Sigmoid colon (tissue), 7 donors: ENCODE measurements around the gene LRRTM4. TPM values are rescaled to one million over a fixed set of nuclear protein-coding genes. Genes with fewer than 3 reads are reported as not detected.

Experiments used
- DNase-seq: peaks from one replicate; pipeline ENCODE4 v3.0.0-alpha.2; 2019
- H3K27ac ChIP-seq, 4 donors: fragments of 200-600 bp; sonication (generic); one replicate each; pipeline ENCODE4 v1.5.1; 2016 to 2019; ENCODE audit warnings: mild to moderate bottlenecking in 1 of 4
- H3K27me3 ChIP-seq, 3 donors: fragments of 200-600 bp; sonication (generic); one replicate each; pipeline ENCODE4 v1.5.1; 2019; ENCODE audit warnings: mild to moderate bottlenecking in 1 of 3
- H3K36me3 ChIP-seq, 4 donors: fragments of 200-600 bp; sonication (generic); one replicate each; pipeline ENCODE4 v1.5.1; 2016 to 2019
- H3K4me1 ChIP-seq, 4 donors: fragments of 200-600 bp; sonication (generic); one replicate each; pipeline ENCODE4 v1.5.1; 2017 to 2019
- H3K4me3 ChIP-seq, 4 donors: fragments of 200-600 bp; sonication (generic); one replicate each; pipeline ENCODE4 v1.5.1; 2017 to 2019; ENCODE audit warnings: mild to moderate bottlenecking in 2 of 4, moderate library complexity in 1 of 4
- H3K9me3 ChIP-seq, 4 donors: fragments of 200-600 bp in 3 of 4; sonication (generic) in 3 of 4; one replicate each; pipeline versions ENCODE4 v1.5.1 to v1.6.1; 2013 to 2019
- EP300 ChIP-seq, 4 donors: sonication (generic); formaldehyde crosslinking; IDR thresholded peaks; one replicate each; pipeline ENCODE4 v1.6.1; 2017; ENCODE audit warnings: antibody characterized with exemption in 4 of 4
- POLR2A ChIP-seq, 2 donors: fragments of 450-650 bp; IDR thresholded peaks; one replicate each; pipeline ENCODE4 v1.6.1; 2016; ENCODE audit warnings: antibody characterized with exemption in 2 of 2, mild to moderate bottlenecking in 2 of 2, moderate library complexity in 2 of 2
- POLR2AphosphoS5 ChIP-seq, 4 donors: sonication (generic); formaldehyde crosslinking; IDR thresholded peaks; one replicate each; pipeline ENCODE4 v1.6.1; 2017; ENCODE audit warnings: antibody characterized with exemption in 4 of 4
- WGBS, 2 donors: extraction: QIAGEN DNeasy Blood & Tissue Kit; methylation state at CpG; one replicate each; pipeline ENCODE4 v1.1.7; 2013; 5-methylcytosine and 5-hydroxymethylcytosine counted together
- intact Hi-C: fragments of 100-400 bp; cut with DNase I; formaldehyde crosslinking; loops from one replicate; pipeline ENCODE4 v1.15.1; 2023
- polyA plus RNA-seq, 3 donors: library from polyadenylated mRNA; stranded (reverse); fragments of 200-250 nt; gene quantifications; one replicate each; pipeline ENCODE4 v1.2.3, GENCODE V29; 2013
- total RNA-seq, 4 donors: library from RNA; depleted of rRNA; stranded (reverse); fragments of >200 nt; gene quantifications; one replicate each; pipeline ENCODE4 v1.1.0, GENCODE V29; 2016
- TF ChIP-seq, protein P1 (sequence below), 4 experiments: fragments of 450-650 bp in 3 of 4; fragments of 200-600 bp in 1 of 4; IDR thresholded peaks; one replicate each; pipeline ENCODE4 v1.5.1; 2016 to 2019; ENCODE audit warnings: antibody characterized with exemption in 4 of 4, mild to moderate bottlenecking in 3 of 4, moderate library complexity in 2 of 4
- donor health status: healthy with polysubstance abuse.
- donor health status: Bipolar disorder and iron deficiency.
- donor health status: healthy.

LRRTM4 gene
- total and polyA plus RNA-seq, 7 donors: 0.17 to 1.1 (median 0.55) TPM; not detected in 2

DNA sequence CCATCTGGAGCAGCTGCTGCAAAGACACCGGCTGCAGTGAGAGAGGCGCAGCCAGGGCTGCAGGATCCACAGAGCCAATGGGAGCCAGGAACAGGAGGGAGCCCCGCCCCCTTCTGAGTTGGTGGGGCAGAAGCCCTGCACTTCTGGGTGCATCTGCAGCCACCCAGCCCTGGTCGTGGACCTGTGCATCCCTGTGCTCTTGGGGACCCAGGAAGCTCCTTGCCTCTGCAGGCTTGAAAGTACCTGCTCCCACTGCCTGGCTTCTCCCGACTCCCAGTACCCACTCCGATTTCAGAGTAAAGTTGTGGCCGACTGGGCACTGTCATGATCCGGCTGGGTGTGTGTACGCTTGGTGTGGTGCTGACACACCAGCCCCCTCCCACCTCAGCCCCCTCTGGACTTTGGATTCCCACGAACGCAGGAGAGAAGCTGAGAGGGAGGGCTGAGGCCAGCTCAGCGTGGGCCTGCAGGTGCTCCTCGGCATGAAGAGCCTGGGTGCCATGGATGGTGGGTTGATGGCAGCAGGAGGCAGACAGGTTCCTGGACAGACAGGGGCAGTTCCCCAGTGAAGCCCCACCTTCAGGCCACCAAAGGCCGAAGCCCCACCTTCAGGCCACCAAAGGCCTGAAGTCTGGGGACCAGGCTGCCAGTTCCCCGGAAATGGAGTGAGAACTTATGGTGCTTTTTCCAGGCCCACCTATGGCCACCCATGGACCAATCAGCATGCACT is 34.9 kb downstream of the LRRTM4 start:
- Histone ChIP-seq H3K36me3 (no peaks in the 10 kb centered on the region), H3K4me3 (no peak overlapping the region), H3K4me1 (no peaks in the 10 kb centered on the region), H3K27ac (no peak overlapping the region), H3K27me3 (no peaks in the 10 kb centered on the region), H3K9me3 (no peaks in the 10 kb centered on the region)
- intact Hi-C loops: no loop called here
- no peak for TF ChIP-seq EP300 (IDR thresholded peaks at IDR 0.05)
- WGBS, 2 donors: 72 to 83% methylated on average over 15 of the region's 15 CpGs
- no peak for DNase-seq

DNA sequence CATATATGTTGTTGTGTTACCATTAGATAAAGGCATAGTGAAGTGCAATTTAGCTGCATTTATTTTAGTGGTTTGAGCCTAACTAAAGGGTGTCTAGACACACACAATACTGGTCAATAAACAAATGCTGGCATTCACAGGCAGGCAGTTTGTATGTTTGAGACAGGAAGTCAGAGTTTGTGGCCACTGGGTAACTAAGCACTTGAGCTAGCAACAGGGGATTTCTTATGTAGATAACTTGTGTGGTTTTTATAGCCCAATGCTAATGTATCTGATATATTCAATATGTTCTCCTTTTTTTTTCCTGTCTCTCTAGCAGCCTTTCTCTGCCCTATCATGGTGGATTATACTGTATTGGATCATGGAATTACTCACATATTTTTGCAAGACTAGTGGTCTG is 38.1 kb downstream of the LRRTM4 start:
- Histone ChIP-seq H3K4me1 (no peaks in the 10 kb centered on the region), H3K36me3 (no peaks in the 10 kb centered on the region), H3K9me3 (no peaks in the 10 kb centered on the region), H3K4me3 (no peak overlapping the region), H3K27ac (no peak overlapping the region), H3K27me3 (no peaks in the 10 kb centered on the region)
- intact Hi-C loops: no loop called here
- no peak for TF ChIP-seq POLR2A (IDR thresholded peaks at IDR 0.05)
- TF ChIP-seq, protein P1, sequence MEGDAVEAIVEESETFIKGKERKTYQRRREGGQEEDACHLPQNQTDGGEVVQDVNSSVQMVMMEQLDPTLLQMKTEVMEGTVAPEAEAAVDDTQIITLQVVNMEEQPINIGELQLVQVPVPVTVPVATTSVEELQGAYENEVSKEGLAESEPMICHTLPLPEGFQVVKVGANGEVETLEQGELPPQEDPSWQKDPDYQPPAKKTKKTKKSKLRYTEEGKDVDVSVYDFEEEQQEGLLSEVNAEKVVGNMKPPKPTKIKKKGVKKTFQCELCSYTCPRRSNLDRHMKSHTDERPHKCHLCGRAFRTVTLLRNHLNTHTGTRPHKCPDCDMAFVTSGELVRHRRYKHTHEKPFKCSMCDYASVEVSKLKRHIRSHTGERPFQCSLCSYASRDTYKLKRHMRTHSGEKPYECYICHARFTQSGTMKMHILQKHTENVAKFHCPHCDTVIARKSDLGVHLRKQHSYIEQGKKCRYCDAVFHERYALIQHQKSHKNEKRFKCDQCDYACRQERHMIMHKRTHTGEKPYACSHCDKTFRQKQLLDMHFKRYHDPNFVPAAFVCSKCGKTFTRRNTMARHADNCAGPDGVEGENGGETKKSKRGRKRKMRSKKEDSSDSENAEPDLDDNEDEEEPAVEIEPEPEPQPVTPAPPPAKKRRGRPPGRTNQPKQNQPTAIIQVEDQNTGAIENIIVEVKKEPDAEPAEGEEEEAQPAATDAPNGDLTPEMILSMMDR (IDR thresholded peaks at IDR 0.05): no peak
- TF ChIP-seq POLR2AphosphoS5 (IDR thresholded peaks at IDR 0.05): no peak
- no peak for TF ChIP-seq EP300 (IDR thresholded peaks at IDR 0.05)
- no peak for DNase-seq

DNA sequence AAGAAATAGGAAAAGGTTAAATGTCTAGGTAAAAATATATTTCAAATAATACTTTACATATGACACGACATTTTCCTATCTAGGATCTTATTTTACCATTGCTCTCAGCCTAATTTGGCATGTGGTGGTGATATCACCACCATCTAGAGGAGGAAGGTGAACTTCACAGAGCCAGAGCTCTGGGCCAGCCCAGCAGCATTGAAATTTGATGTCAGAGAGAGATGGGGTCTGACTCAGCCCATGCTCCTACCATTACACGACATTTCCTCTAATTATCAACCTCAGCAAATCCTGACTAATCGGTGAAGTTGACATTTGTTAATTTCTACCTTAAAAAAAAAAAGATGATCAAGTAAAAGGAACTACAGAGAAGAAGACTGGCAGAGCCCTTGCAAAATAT is 42.3 kb downstream of the LRRTM4 start:
- no peaks in the 10 kb centered on the region for H3K4me1 ChIP-seq
- H3K27ac ChIP-seq: no peak overlapping the region
- no peak overlapping the region for H3K4me3 ChIP-seq
- TF ChIP-seq, protein P1 (IDR thresholded peaks at IDR 0.05): no peak
- TF ChIP-seq POLR2A (IDR thresholded peaks at IDR 0.05) (no peak), POLR2AphosphoS5 (IDR thresholded peaks at IDR 0.05) (no peak), EP300 (IDR thresholded peaks at IDR 0.05) (no peak)
- intact Hi-C loops: no loop called here
- no peaks in the 10 kb centered on the region for H3K36me3 ChIP-seq
- no peaks in the 10 kb centered on the region for H3K27me3 ChIP-seq
- no peaks in the 10 kb centered on the region for H3K9me3 ChIP-seq
- no peak for DNase-seq
- WGBS, 2 donors: 59 to 65% methylated on average over 3 of the region's 3 CpGs

DNA sequence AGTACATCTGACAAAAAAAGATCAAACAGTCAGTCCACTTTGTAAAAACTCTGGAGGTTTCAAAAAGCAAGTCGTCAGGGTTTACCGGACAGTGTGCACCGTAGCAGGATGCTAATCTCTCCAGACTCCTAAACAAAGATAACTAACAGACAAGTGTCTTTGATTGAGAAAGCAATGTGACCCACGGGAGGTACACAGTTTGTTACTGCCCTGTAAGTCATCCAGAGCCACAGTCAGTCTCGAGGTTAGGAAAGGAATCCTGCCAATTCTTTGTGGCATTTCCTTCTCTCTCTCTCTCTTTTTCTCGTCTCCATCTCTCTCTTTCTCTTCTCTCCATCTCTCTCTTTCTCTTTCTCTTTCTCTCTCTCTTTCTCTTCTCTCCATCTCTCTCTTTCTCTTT is 42.8 kb downstream of the LRRTM4 start:
- no peaks in the 10 kb centered on the region for H3K27me3 ChIP-seq
- H3K4me3 ChIP-seq: no peak overlapping the region
- H3K9me3 ChIP-seq: no peaks in the 10 kb centered on the region
- DNase-seq: no peak
- H3K36me3 ChIP-seq: no peaks in the 10 kb centered on the region
- H3K4me1 ChIP-seq: no peaks in the 10 kb centered on the region
- intact Hi-C loops: no loop called here
- 30 to 58% methylated on average over 6 of the region's 6 CpGs for WGBS, 2 donors
- no peak overlapping the region for H3K27ac ChIP-seq
- TF ChIP-seq, protein P1 (IDR thresholded peaks at IDR 0.05): no peak
- no peak for TF ChIP-seq POLR2A (IDR thresholded peaks at IDR 0.05)
- no peak for TF ChIP-seq POLR2AphosphoS5 (IDR thresholded peaks at IDR 0.05)
- TF ChIP-seq EP300 (IDR thresholded peaks at IDR 0.05): no peak

DNA sequence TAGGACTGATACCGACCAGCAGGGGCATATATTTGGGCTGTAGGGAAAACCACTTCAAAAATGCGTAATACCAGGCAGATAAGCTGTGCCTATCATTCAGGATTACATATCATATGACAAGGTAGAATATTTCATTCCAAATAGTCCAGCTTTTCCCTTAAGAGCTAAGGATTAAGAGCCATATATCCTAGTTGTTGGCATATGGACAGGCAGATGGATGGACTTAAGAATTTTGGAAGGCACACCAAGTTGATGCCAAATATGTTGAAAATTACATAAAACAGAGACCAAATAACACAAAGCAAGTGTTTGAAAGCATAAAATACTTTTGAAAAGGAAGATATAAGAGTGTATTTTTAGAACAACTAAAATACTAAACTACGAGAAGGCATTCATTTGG is 52.1 kb downstream of the LRRTM4 start:
- H3K4me1 ChIP-seq: no peaks in the 10 kb centered on the region
- TF ChIP-seq EP300 (IDR thresholded peaks at IDR 0.05) (no peak), POLR2A (IDR thresholded peaks at IDR 0.05) (no peak), POLR2AphosphoS5 (IDR thresholded peaks at IDR 0.05) (no peak)
- TF ChIP-seq, protein P1 (IDR thresholded peaks at IDR 0.05): no peak
- no peaks in the 10 kb centered on the region for H3K9me3 ChIP-seq
- no peaks in the 10 kb centered on the region for H3K36me3 ChIP-seq
- no peak for DNase-seq
- intact Hi-C loops: no loop called here
- 77 to 79% methylated on average over 3 of the region's 3 CpGs for WGBS, 2 donors
- no peaks in the 10 kb centered on the region for H3K27me3 ChIP-seq
- H3K4me3 ChIP-seq: no peak overlapping the region
- H3K27ac ChIP-seq: no peak overlapping the region
